Natural killer cell (primary cell): ENCODE results near the gene SLC24A3. TPM values are rescaled to one million over a fixed set of nuclear protein-coding genes. Genes with fewer than 3 reads are reported as not detected.

ENCODE experiments used
- ATAC-seq, 3 donors: fragments of 150-1000 bp in 2 of 3; fragments of 200-7000 bp in 1 of 3; cut with Tn5 transposase; 1 replicate in 1 of 3; 2 replicates in 2 of 3; pipeline ENCODE4 v1.10.0; 2021; ENCODE audit warnings: mild to moderate bottlenecking in 2 of 3, moderate library complexity in 2 of 3
- DNase-seq, 2 donors: peaks; one replicate each; pipeline versions ENCODE4 v3.0.0 to v3.0.0-alpha.2; 2013 to 2021; ENCODE audit warnings: mixed read lengths in 1 of 2
- H3K27ac ChIP-seq: one replicate; pipeline ENCODE4 v1.5.1; 2013; ENCODE audit warnings: mild to moderate bottlenecking, low read length
- H3K27me3 ChIP-seq: one replicate; pipeline ENCODE4 v1.6.1; 2013; ENCODE audit warnings: low read length; ENCODE audit not compliant: control insufficient read depth, insufficient read depth
- H3K36me3 ChIP-seq: one replicate; pipeline ENCODE4 v1.6.1; 2013; ENCODE audit warnings: low read length; ENCODE audit not compliant: control insufficient read depth, insufficient read depth
- H3K4me1 ChIP-seq: one replicate; pipeline ENCODE4 v1.6.1; 2013; ENCODE audit warnings: low read length; ENCODE audit not compliant: control insufficient read depth, insufficient read depth
- H3K4me3 ChIP-seq: one replicate; pipeline ENCODE4 v1.5.1; 2013; ENCODE audit warnings: low read length
- H3K9me3 ChIP-seq: one replicate; pipeline ENCODE4 v1.6.1; 2013; ENCODE audit warnings: low read length; ENCODE audit not compliant: control insufficient read depth, insufficient read depth
- H3K27ac Mint-ChIP-seq, 2 donors: one replicate each; pipeline ENCODE4 v1.8.0; 2022; ENCODE audit warnings: mild to moderate bottlenecking in 2 of 2, mixed read lengths in 2 of 2, moderate library complexity in 1 of 2
- H3K27me3 Mint-ChIP-seq, 2 donors: one replicate each; pipeline ENCODE4 v1.8.0; 2022; ENCODE audit warnings: low read depth in 2 of 2, mixed read lengths in 2 of 2
- H3K36me3 Mint-ChIP-seq: one replicate; pipeline ENCODE4 v1.8.0; 2022; ENCODE audit warnings: mixed read lengths
- H3K4me1 Mint-ChIP-seq, 2 donors: one replicate each; pipeline ENCODE4 v1.8.0; 2022; ENCODE audit warnings: mixed read lengths in 2 of 2
- H3K4me3 Mint-ChIP-seq: one replicate; pipeline ENCODE4 v1.8.0; 2022; ENCODE audit warnings: mild to moderate bottlenecking, moderate library complexity, mixed read lengths
- H3K9me3 Mint-ChIP-seq, 2 donors: one replicate each; pipeline ENCODE4 v1.8.0; 2022; ENCODE audit warnings: mixed read lengths in 2 of 2
- WGBS: methylation state at CpG from one replicate; pipeline ENCODE4 v1.1.7; 2013; ENCODE audit warnings: missing lambda C conversion rate; ENCODE audit not compliant: insufficient coverage; 5-methylcytosine and 5-hydroxymethylcytosine counted together
- intact Hi-C: fragments of 100-400 bp; cut with micrococcal nuclease; formaldehyde crosslinking; loops from one replicate; pipeline ENCODE4 v1.14.2; 2022
- total RNA-seq, 4 donors: library from RNA; stranded (reverse); fragments of 120-200 nt in 1 of 4; gene quantifications; one replicate each; pipeline versions ENCODE4 v1.2.3 to v1.2.4, GENCODE V29; 2013 to 2022
- TF ChIP-seq, protein P1 (sequence below): fragments of 200-600 bp; IDR thresholded peaks from one replicate; pipeline ENCODE4 v1.8.0; 2022; ENCODE audit warnings: antibody characterized with exemption

The SLC24A3 gene
- total RNA-seq, 3 donors from 2014 or later (not counting 1 experiment from before 2014, with no cell fraction given) = 0.09 to 5.5 (median 0.99) TPM

DNA sequence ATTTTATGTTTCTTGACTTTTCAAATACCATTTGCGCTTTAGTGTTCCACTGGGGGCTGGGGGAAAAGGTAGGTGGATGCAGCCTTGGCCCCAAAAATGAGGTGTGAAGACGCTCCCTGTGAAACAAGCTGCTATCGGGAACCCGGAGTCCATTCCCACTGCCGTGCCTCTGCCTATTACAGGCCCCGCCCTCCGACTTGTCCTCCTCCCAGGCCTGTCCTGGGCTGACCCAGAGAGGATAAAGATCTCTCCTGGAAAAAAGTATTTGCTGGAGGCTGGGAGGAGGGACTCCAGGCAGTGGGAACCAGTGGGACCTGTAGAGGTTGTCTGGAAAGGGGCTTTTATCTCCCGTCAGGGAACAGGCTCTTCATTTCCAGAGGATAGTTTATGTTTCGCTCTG lies 215.0 kb downstream of the SLC24A3 start:
- TF ChIP-seq, protein P1, sequence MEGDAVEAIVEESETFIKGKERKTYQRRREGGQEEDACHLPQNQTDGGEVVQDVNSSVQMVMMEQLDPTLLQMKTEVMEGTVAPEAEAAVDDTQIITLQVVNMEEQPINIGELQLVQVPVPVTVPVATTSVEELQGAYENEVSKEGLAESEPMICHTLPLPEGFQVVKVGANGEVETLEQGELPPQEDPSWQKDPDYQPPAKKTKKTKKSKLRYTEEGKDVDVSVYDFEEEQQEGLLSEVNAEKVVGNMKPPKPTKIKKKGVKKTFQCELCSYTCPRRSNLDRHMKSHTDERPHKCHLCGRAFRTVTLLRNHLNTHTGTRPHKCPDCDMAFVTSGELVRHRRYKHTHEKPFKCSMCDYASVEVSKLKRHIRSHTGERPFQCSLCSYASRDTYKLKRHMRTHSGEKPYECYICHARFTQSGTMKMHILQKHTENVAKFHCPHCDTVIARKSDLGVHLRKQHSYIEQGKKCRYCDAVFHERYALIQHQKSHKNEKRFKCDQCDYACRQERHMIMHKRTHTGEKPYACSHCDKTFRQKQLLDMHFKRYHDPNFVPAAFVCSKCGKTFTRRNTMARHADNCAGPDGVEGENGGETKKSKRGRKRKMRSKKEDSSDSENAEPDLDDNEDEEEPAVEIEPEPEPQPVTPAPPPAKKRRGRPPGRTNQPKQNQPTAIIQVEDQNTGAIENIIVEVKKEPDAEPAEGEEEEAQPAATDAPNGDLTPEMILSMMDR = no peak
- no peak overlapping the region for H3K4me3 ChIP-seq
- H3K27me3 ChIP-seq = peaks cover 2% of the 10 kb centered on the region
- H3K27me3 Mint-ChIP-seq = peaks cover 6 to 8% of the 10 kb centered on the region in 2 donors
- no peaks in the 10 kb centered on the region for H3K36me3 ChIP-seq
- no peak overlapping the region for H3K27ac ChIP-seq
- no peak overlapping the region for H3K4me3 Mint-ChIP-seq
- DNase-seq (no peak), ATAC-seq (no peak)
- H3K36me3 Mint-ChIP-seq = no peaks in the 10 kb centered on the region
- 98% methylated on average over 9 of the region's 9 CpGs for WGBS
- H3K4me1 ChIP-seq = no peaks in the 10 kb centered on the region
- peaks cover 9 to 12% of the 10 kb centered on the region in 2 donors for H3K4me1 Mint-ChIP-seq
- H3K27ac Mint-ChIP-seq = no peak overlapping the region
- H3K9me3 Mint-ChIP-seq = no peaks in the 10 kb centered on the region
- no peaks in the 10 kb centered on the region for H3K9me3 ChIP-seq
- intact Hi-C loops = loop anchor here (10.0 kb wide), 1 partner anchor 63 kb away; no protein-coding TSS in a partner anchor

DNA sequence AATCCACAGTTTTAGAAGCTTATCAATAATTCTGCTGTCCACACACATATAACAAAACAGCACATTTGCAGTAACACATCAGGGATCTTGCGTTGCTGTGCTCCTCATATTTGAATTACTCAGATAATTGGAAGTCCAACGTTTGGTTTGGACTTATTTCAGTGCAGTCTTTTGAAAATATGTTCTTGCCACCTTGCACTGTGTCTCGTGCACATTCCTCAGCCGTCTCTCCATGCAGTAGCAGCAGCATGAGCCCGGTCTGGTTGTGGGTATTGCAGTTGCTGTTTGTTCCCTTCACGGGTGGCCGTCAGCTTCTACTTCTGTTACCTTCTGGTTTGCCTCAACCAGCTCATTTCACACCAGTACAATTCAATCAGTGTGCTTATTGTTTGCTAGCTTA lies 215.5 kb downstream of the SLC24A3 start:
- H3K4me1 Mint-ChIP-seq = peaks cover 9 to 12% of the 10 kb centered on the region in 2 donors
- TF ChIP-seq, protein P1 = no peak
- Histone ChIP-seq H3K27me3 (peaks cover 2% of the 10 kb centered on the region), H3K9me3 (no peaks in the 10 kb centered on the region), H3K4me1 (no peaks in the 10 kb centered on the region), H3K4me3 (no peak overlapping the region), H3K27ac (no peak overlapping the region), H3K36me3 (no peaks in the 10 kb centered on the region)
- no peaks in the 10 kb centered on the region for H3K36me3 Mint-ChIP-seq
- WGBS = 79% methylated on average over 7 of the region's 7 CpGs
- no peak overlapping the region for H3K4me3 Mint-ChIP-seq
- ATAC-seq (no peak), DNase-seq (no peak)
- no peaks in the 10 kb centered on the region for H3K9me3 Mint-ChIP-seq
- H3K27ac Mint-ChIP-seq = no peak overlapping the region
- peaks cover 6 to 8% of the 10 kb centered on the region in 2 donors for H3K27me3 Mint-ChIP-seq
- intact Hi-C loops = loop anchor here (10.0 kb wide), 1 partner anchor 63 kb away; no protein-coding TSS in a partner anchor

DNA sequence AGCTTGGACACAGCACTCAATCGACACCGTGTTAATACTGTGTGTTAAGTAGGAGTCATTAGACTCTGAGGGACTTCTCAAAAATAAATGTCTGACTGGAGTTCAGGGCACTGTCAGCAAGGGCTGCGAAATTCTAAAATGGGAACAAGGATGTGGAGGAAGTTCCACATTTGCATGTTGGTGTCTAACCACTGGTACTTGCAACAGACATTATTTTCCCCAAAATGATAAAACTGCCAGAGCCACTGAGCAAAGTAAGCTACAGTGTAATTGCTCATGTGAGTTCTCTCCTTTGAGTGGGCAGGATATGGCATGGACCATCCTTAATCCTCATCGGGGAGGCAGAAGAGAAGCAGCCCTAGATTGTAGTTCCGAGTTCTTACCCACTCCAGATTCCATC lies 215.9 kb downstream of the SLC24A3 start:
- TF ChIP-seq, protein P1 = no peak
- DNase-seq = no peak
- Histone ChIP-seq H3K27ac (no peak overlapping the region), H3K4me1 (no peaks in the 10 kb centered on the region), H3K36me3 (no peaks in the 10 kb centered on the region), H3K9me3 (no peaks in the 10 kb centered on the region), H3K27me3 (peaks cover 2% of the 10 kb centered on the region), H3K4me3 (no peak overlapping the region)
- 74% methylated on average over 5 of the region's 5 CpGs for WGBS
- no peak overlapping the region for H3K4me3 Mint-ChIP-seq
- H3K9me3 Mint-ChIP-seq = no peaks in the 10 kb centered on the region
- H3K4me1 Mint-ChIP-seq = peaks cover 9 to 12% of the 10 kb centered on the region in 2 donors
- intact Hi-C loops = loop anchor here (10.0 kb wide), 1 partner anchor 64 kb away; no protein-coding TSS in a partner anchor
- H3K27ac Mint-ChIP-seq = no peak overlapping the region
- peaks cover 6 to 8% of the 10 kb centered on the region in 2 donors for H3K27me3 Mint-ChIP-seq
- H3K36me3 Mint-ChIP-seq = no peaks in the 10 kb centered on the region
- peak in 1 of 3 donors; percentile 41 for ATAC-seq

DNA sequence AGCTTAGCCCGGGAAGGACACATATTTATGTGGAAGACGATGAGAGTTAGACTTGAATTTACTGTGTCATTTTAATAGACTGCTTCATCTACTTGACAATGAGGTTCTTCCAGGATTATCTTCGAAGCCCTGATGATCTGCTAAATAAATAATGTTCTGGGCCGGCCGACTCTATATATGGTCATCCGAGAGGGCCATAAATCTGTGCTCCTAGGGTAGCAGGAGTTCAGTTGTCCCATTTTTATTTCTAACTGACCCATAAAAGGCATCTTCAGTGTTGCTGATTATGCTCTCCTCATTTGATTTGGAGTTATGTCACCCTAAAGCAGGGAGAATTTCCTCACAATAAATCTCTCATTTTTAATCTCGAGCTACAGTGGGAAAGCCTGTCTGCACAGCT lies 217.1 kb downstream of the SLC24A3 start:
- H3K27ac Mint-ChIP-seq = no peak overlapping the region
- Histone ChIP-seq H3K4me1 (no peaks in the 10 kb centered on the region), H3K9me3 (no peaks in the 10 kb centered on the region), H3K36me3 (no peaks in the 10 kb centered on the region), H3K4me3 (no peak overlapping the region), H3K27me3 (no peaks in the 10 kb centered on the region), H3K27ac (no peak overlapping the region)
- intact Hi-C loops = loop anchor here (10.0 kb wide), 1 partner anchor 65 kb away; no protein-coding TSS in a partner anchor
- H3K4me1 Mint-ChIP-seq = peaks cover 8 to 9% of the 10 kb centered on the region in 2 donors
- no peaks in the 10 kb centered on the region for H3K36me3 Mint-ChIP-seq
- DNase-seq (no peak), ATAC-seq (no peak)
- peaks cover 6 to 8% of the 10 kb centered on the region in 2 donors for H3K27me3 Mint-ChIP-seq
- TF ChIP-seq, protein P1 = no peak
- H3K9me3 Mint-ChIP-seq = no peaks in the 10 kb centered on the region
- 95% methylated on average over 6 of the region's 7 CpGs for WGBS
- H3K4me3 Mint-ChIP-seq = no peak overlapping the region
